H9 (cell line): ENCODE measurements around the gene OR2T29. TPM values are rescaled to one million over a fixed set of nuclear protein-coding genes. Genes with fewer than 3 reads are reported as not detected.
"Not testable (repeated sequence)": the region's sequence is repeated elsewhere in the genome, so short reads cannot be mapped to it uniquely, and the experiment has no call there.

Source experiments
- DNase-seq: peaks from one replicate; pipeline ENCODE4 v3.0.0-alpha.2; 2017
- H2AFZ ChIP-seq: one replicate; pipeline ENCODE4 v1.6.1; 2013; ENCODE audit warnings: mild to moderate bottlenecking, low read length, control low read depth, moderate library complexity
- H2AK5ac ChIP-seq: 2 replicates; pipeline ENCODE4 v1.6.1; 2013; ENCODE audit warnings: low read length, control low read depth, mixed read lengths; ENCODE audit not compliant: insufficient read length
- H2BK120ac ChIP-seq: one replicate; pipeline ENCODE4 v1.6.1; 2013; ENCODE audit warnings: low read depth, mild to moderate bottlenecking, low read length, control low read depth, inconsistent platforms; ENCODE audit not compliant: poor library complexity, severe bottlenecking
- H2BK12ac ChIP-seq: 2 replicates; pipeline ENCODE4 v1.6.1; 2013; ENCODE audit warnings: low read length, control low read depth, mixed read lengths, low read depth; ENCODE audit not compliant: insufficient read length
- H2BK15ac ChIP-seq: 2 replicates; pipeline ENCODE4 v1.6.1; 2013; ENCODE audit warnings: low read depth, low read length, control low read depth
- H2BK20ac ChIP-seq: one replicate; pipeline ENCODE4 v1.6.1; 2013; ENCODE audit warnings: low read depth, mild to moderate bottlenecking, low read length, control low read depth, inconsistent platforms; ENCODE audit not compliant: poor library complexity, severe bottlenecking
- H2BK5ac ChIP-seq: 2 replicates; pipeline ENCODE4 v1.6.1; 2013; ENCODE audit warnings: low read length, control low read depth, mixed read lengths; ENCODE audit not compliant: insufficient read length
- H3K14ac ChIP-seq: 2 replicates; pipeline ENCODE4 v1.6.1; 2013; ENCODE audit warnings: low read length, control low read depth; ENCODE audit not compliant: insufficient read depth
- H3K18ac ChIP-seq: 2 replicates; pipeline ENCODE4 v1.6.1; 2013; ENCODE audit warnings: low read depth, mild to moderate bottlenecking, mixed read lengths, low read length, control low read depth; ENCODE audit not compliant: insufficient read length
- H3K23ac ChIP-seq: 2 replicates; pipeline ENCODE4 v1.6.1; 2013; ENCODE audit warnings: low read length, control low read depth, mixed read lengths, low read depth; ENCODE audit not compliant: insufficient read length
- H3K23me2 ChIP-seq: 2 replicates; pipeline ENCODE4 v1.6.1; 2013; ENCODE audit warnings: low read depth, mild to moderate bottlenecking, mixed read lengths, low read length, control low read depth; ENCODE audit not compliant: insufficient read length, poor library complexity, severe bottlenecking
- H3K27ac ChIP-seq: 2 replicates; pipeline ENCODE4 v1.5.1; 2013; ENCODE audit warnings: low read length, control low read depth, mixed read lengths, low read depth; ENCODE audit not compliant: insufficient read length
- H3K27me3 ChIP-seq: 2 replicates; pipeline ENCODE4 v1.6.1; 2013; ENCODE audit warnings: low read length, control low read depth, inconsistent platforms; ENCODE audit not compliant: insufficient read depth
- H3K4ac ChIP-seq: 2 replicates; pipeline ENCODE4 v1.6.1; 2013; ENCODE audit warnings: low read depth, mild to moderate bottlenecking, control low read depth, inconsistent platforms, low read length, moderate library complexity
- H3K4me1 ChIP-seq: 2 replicates; pipeline ENCODE4 v1.6.1; 2013; ENCODE audit warnings: low read length, control low read depth, inconsistent platforms; ENCODE audit not compliant: insufficient read depth
- H3K4me2 ChIP-seq: 2 replicates; pipeline ENCODE4 v1.6.1; 2013; ENCODE audit warnings: low read length, control low read depth, mixed read lengths; ENCODE audit not compliant: insufficient read length, insufficient read depth
- H3K56ac ChIP-seq: 2 replicates; pipeline ENCODE4 v1.6.1; 2013; ENCODE audit warnings: low read depth, mild to moderate bottlenecking, mixed read lengths, low read length, control low read depth; ENCODE audit not compliant: insufficient read length
- H3K79me1 ChIP-seq: 2 replicates; pipeline ENCODE4 v1.6.1; 2013; ENCODE audit warnings: low read depth, mild to moderate bottlenecking, moderate library complexity, low read length, control low read depth, inconsistent platforms; ENCODE audit not compliant: insufficient read depth, poor library complexity, severe bottlenecking
- H3K79me2 ChIP-seq: 2 replicates; pipeline ENCODE4 v1.6.1; 2013; ENCODE audit warnings: low read length, control low read depth, inconsistent platforms; ENCODE audit not compliant: insufficient read depth
- H3K9ac ChIP-seq: 2 replicates; pipeline ENCODE4 v1.6.1; 2013; ENCODE audit warnings: low read length, control low read depth, mixed read lengths; ENCODE audit not compliant: insufficient read length; ENCODE audit errors: extremely low read depth
- H3K9me3 ChIP-seq: one replicate; pipeline ENCODE4 v1.6.1; 2013; ENCODE audit warnings: low read depth, low read length, inconsistent platforms; ENCODE audit not compliant: control insufficient read depth
- H3T11ph ChIP-seq: one replicate; pipeline ENCODE4 v1.6.1; 2013; ENCODE audit warnings: mild to moderate bottlenecking, low read length, control low read depth, inconsistent platforms
- H4K20me1 ChIP-seq: one replicate; pipeline ENCODE4 v1.6.1; 2013; ENCODE audit not compliant: control insufficient read depth, insufficient read length, insufficient read depth
- H4K5ac ChIP-seq: 2 replicates; pipeline ENCODE4 v1.6.1; 2013; ENCODE audit warnings: low read depth, mild to moderate bottlenecking, mixed read lengths, low read length, control low read depth; ENCODE audit not compliant: insufficient read length
- H4K8ac ChIP-seq: replicated peaks from 2 replicates; pipeline ENCODE4 v1.6.1; 2013; ENCODE audit warnings: low read length, control low read depth, mixed read lengths, low read depth; ENCODE audit not compliant: insufficient read length
- H4K91ac ChIP-seq: 2 replicates; pipeline ENCODE4 v1.6.1; 2013; ENCODE audit warnings: low read depth, mild to moderate bottlenecking, moderate library complexity, mixed read lengths, low read length, control low read depth; ENCODE audit not compliant: insufficient read length
- H3K27ac Mint-ChIP-seq, 3 experiments: 2 replicates in 2 of 3; 3 replicates in 1 of 3; pipeline ENCODE4 v1.8.0; 2020 to 2021; ENCODE audit warnings: mixed read lengths in 3 of 3, mild to moderate bottlenecking in 1 of 3, moderate library complexity in 1 of 3
- H3K27me3 Mint-ChIP-seq: 2 replicates; pipeline ENCODE4 v1.8.0; 2021; ENCODE audit warnings: low read depth, mild to moderate bottlenecking, moderate library complexity, mixed read lengths
- H3K36me3 Mint-ChIP-seq, 3 experiments: 2 replicates in 2 of 3; 3 replicates in 1 of 3; pipeline ENCODE4 v1.8.0; 2020 to 2021; ENCODE audit warnings: low read depth in 3 of 3, mixed read lengths in 3 of 3; ENCODE audit not compliant: insufficient read depth in 1 of 3
- H3K4me1 Mint-ChIP-seq, 2 experiments: 2 replicates each; pipeline ENCODE4 v1.8.0; 2020; ENCODE audit warnings: mixed read lengths in 2 of 2
- H3K4me3 Mint-ChIP-seq, 2 experiments: 2 replicates in 1 of 2; 3 replicates in 1 of 2; pipeline ENCODE4 v1.8.0; 2020 to 2021; ENCODE audit warnings: mild to moderate bottlenecking in 2 of 2, mixed read lengths in 2 of 2, moderate library complexity in 1 of 2
- H3K9me3 Mint-ChIP-seq, 2 experiments: 2 replicates in 1 of 2; 3 replicates in 1 of 2; pipeline ENCODE4 v1.8.0; 2020; ENCODE audit warnings: mild to moderate bottlenecking in 2 of 2, mixed read lengths in 2 of 2, moderate library complexity in 1 of 2
- WGBS: extraction: QIAGEN DNeasy Blood & Tissue Kit; methylation state at CpG from one replicate; pipeline ENCODE4 v1.1.7; 2013; ENCODE audit warnings: missing lambda C conversion rate, low lambda C conversion rate, mixed read lengths; ENCODE audit not compliant: insufficient read length; ENCODE audit errors: extremely low coverage; 5-methylcytosine and 5-hydroxymethylcytosine counted together
- long read RNA-seq: library from polyadenylated mRNA; unstranded; transcript quantifications from one replicate; pipeline ENCODE4 v2.0.0, GENCODE V29; 2020
- total RNA-seq: library from RNA; stranded (reverse); gene quantifications from 2 replicates; pipeline ENCODE4 v1.2.1, GENCODE V29; 2021

OR2T29 gene
- total RNA-seq, result not detected in 2 replicates
- long read RNA-seq, result 0 reads

GRCh38 chr1:248562672-248563071 is at the start of gene OR2T29:
OR2T29 (minus strand) TSS chr1:248562772; CDS start chr1:248559491, 3,281 bp downstream.
- WGBS, result no CpG with 5 or more reads among the region's 3 CpGs
- H3K79me1 ChIP-seq, H3K18ac ChIP-seq, H3K9me3 ChIP-seq, H4K91ac ChIP-seq, H3K4ac ChIP-seq, H3K4me1 Mint-ChIP-seq, H3K27me3 Mint-ChIP-seq, H4K8ac ChIP-seq, H3K27ac Mint-ChIP-seq, H2AK5ac ChIP-seq, H2BK5ac ChIP-seq, H3K27ac ChIP-seq, H2BK12ac ChIP-seq, H3K9ac ChIP-seq, H3K27me3 ChIP-seq, H4K5ac ChIP-seq, H3K56ac ChIP-seq, H3K23me2 ChIP-seq, H3K4me2 ChIP-seq, H2BK15ac ChIP-seq, H3K4me3 Mint-ChIP-seq, H3K36me3 Mint-ChIP-seq, H4K20me1 ChIP-seq, H3K4me1 ChIP-seq, H3K23ac ChIP-seq, H3T11ph ChIP-seq, H2AFZ ChIP-seq, H3K79me2 ChIP-seq, H2BK120ac ChIP-seq, H2BK20ac ChIP-seq, H3K14ac ChIP-seq, DNase-seq: not testable (repeated sequence)
- H3K9me3 Mint-ChIP-seq, result peaks cover 11 to 13% of the 10 kb centered on the region in 2 experiments
